HEK293 (cell line): Measurements from ENCODE around the gene FBXL13.

Source experiments
- CTCF ChIA-PET: fragments of 350-600 bp; formaldehyde crosslinking; extraction: SDS; loops from one replicate; lab custom pipeline; 2021; ENCODE audit warnings: antibody characterized with exemption; lab: Yijun Ruan, JAX
- POLR2A ChIA-PET: fragments of 300-600 bp; formaldehyde crosslinking; extraction: SDS; loops from one replicate; lab custom pipeline; 2020; ENCODE audit warnings: antibody characterized with exemption, inconsistent platforms; lab: Yijun Ruan, JAX
- H3K27ac ChIP-seq: fragments of 200-500 bp; sonication (Bioruptor generic); 2 replicates; pipeline ENCODE4 v1.5.1; 2014; ENCODE audit warnings: low read depth, low read length, control low read depth, inconsistent platforms; ENCODE audit errors: extremely low read depth
- H3K36me3 ChIP-seq, 2 experiments: fragments of 200-500 bp in 1 of 2; sonication (Bioruptor generic) in 1 of 2; 1 replicate in 1 of 2; 2 replicates in 1 of 2; pipeline ENCODE4 v1.5.1; 2014 to 2017; ENCODE audit warnings: inconsistent platforms in 2 of 2, low read length in 2 of 2; ENCODE audit not compliant: control insufficient read depth in 2 of 2, insufficient read depth in 1 of 2
- H3K4me1 ChIP-seq: fragments of 200-500 bp; sonication (Bioruptor generic); 2 replicates; pipeline ENCODE4 v1.5.1; 2014; ENCODE audit warnings: mild to moderate bottlenecking, low read length, inconsistent platforms; ENCODE audit not compliant: control insufficient read depth, insufficient read depth
- H3K4me3 ChIP-seq: 2 replicates; pipeline ENCODE4 v1.5.1; 2011; ENCODE audit warnings: low read depth, mild to moderate bottlenecking, control low read depth, low read length, moderate library complexity
- H3K9me3 ChIP-seq: fragments of 200-500 bp; sonication (Bioruptor generic); 2 replicates; pipeline ENCODE4 v1.5.1; 2014; ENCODE audit warnings: low read depth, low read length, inconsistent platforms; ENCODE audit not compliant: control insufficient read depth, insufficient read depth
- BCL6B ChIP-seq: fragments of 450-650 bp; formaldehyde crosslinking; IDR thresholded peaks from 2 replicates; pipeline ENCODE4 v1.5.1; 2017; ENCODE audit warnings: missing biosample characterization, missing genetic modification characterization
- HOXD13 ChIP-seq: sonication (generic); formaldehyde crosslinking; IDR thresholded peaks from 2 replicates; pipeline ENCODE4 v1.8.0; 2022; ENCODE audit warnings: missing genetic modification reagents, borderline replicate concordance
- INSM2 ChIP-seq: fragments of 450-650 bp; formaldehyde crosslinking; IDR thresholded peaks from 2 replicates; pipeline ENCODE4 v1.5.1; 2016; ENCODE audit warnings: missing biosample characterization, missing genetic modification characterization
- KLF10 ChIP-seq: fragments of 450-650 bp; IDR thresholded peaks from 2 replicates; pipeline ENCODE4 v1.5.1; 2018; ENCODE audit warnings: missing biosample characterization, mild to moderate bottlenecking, missing genetic modification characterization
- OSR2 ChIP-seq: fragments of 450-650 bp; formaldehyde crosslinking; IDR thresholded peaks from 2 replicates; pipeline ENCODE4 v1.5.1; 2016; ENCODE audit warnings: missing biosample characterization, missing genetic modification characterization
- PRDM10 ChIP-seq: fragments of 450-650 bp; formaldehyde crosslinking; IDR thresholded peaks from 2 replicates; pipeline ENCODE4 v1.5.1; 2016; ENCODE audit warnings: missing biosample characterization, missing genetic modification characterization
- SCRT2 ChIP-seq: fragments of 450-650 bp; formaldehyde crosslinking; IDR thresholded peaks from 2 replicates; pipeline ENCODE4 v1.5.1; 2016; ENCODE audit warnings: missing biosample characterization, missing genetic modification characterization
- ZBTB10 ChIP-seq: fragments of 450-650 bp; formaldehyde crosslinking; IDR thresholded peaks from 2 replicates; pipeline ENCODE4 v1.5.1; 2016; ENCODE audit warnings: missing biosample characterization, missing genetic modification characterization
- ZBTB44 ChIP-seq: fragments of 450-650 bp; IDR thresholded peaks from 2 replicates; pipeline ENCODE4 v1.5.1; 2018; ENCODE audit warnings: missing biosample characterization, mild to moderate bottlenecking, missing genetic modification characterization
- ZNF132 ChIP-seq: fragments of 450-650 bp; formaldehyde crosslinking; IDR thresholded peaks from 2 replicates; pipeline ENCODE4 v1.5.1; 2017; ENCODE audit warnings: missing biosample characterization, missing genetic modification characterization, borderline replicate concordance
- ZNF140 ChIP-seq: fragments of 450-650 bp; formaldehyde crosslinking; IDR thresholded peaks from 2 replicates; pipeline ENCODE4 v1.5.1; 2016; ENCODE audit warnings: missing biosample characterization, missing genetic modification characterization
- ZNF2 ChIP-seq: fragments of 450-650 bp; formaldehyde crosslinking; IDR thresholded peaks from 2 replicates; pipeline ENCODE4 v1.5.1; 2016; ENCODE audit warnings: missing biosample characterization, missing genetic modification characterization
- ZNF391 ChIP-seq: fragments of 450-650 bp; formaldehyde crosslinking; IDR thresholded peaks from 2 replicates; pipeline ENCODE4 v1.5.1; 2016; ENCODE audit warnings: low read depth, missing biosample characterization, missing genetic modification characterization, borderline replicate concordance
- ZNF423 ChIP-seq: fragments of 450-650 bp; formaldehyde crosslinking; IDR thresholded peaks from 2 replicates; pipeline ENCODE4 v1.5.1; 2016; ENCODE audit warnings: missing biosample characterization, missing genetic modification characterization
- ZNF488 ChIP-seq: fragments of 450-650 bp; formaldehyde crosslinking; IDR thresholded peaks from 2 replicates; pipeline ENCODE4 v1.5.1; 2016; ENCODE audit warnings: missing biosample characterization, missing genetic modification characterization
- ZNF510 ChIP-seq: fragments of 450-650 bp; formaldehyde crosslinking; IDR thresholded peaks from 2 replicates; pipeline ENCODE4 v1.5.1; 2018; ENCODE audit warnings: mild to moderate bottlenecking, missing genetic modification characterization, missing biosample characterization; ENCODE audit not compliant: insufficient replicate concordance
- ZNF580 ChIP-seq: fragments of 450-650 bp; formaldehyde crosslinking; IDR thresholded peaks from 2 replicates; pipeline ENCODE4 v1.5.1; 2016; ENCODE audit warnings: missing biosample characterization, missing genetic modification characterization
- ZNF610 ChIP-seq: fragments of 450-650 bp; formaldehyde crosslinking; IDR thresholded peaks from 2 replicates; pipeline ENCODE4 v1.5.1; 2016; ENCODE audit warnings: missing biosample characterization, missing genetic modification characterization, borderline replicate concordance
- ZNF645 ChIP-seq: fragments of 450-650 bp; formaldehyde crosslinking; IDR thresholded peaks from 2 replicates; pipeline ENCODE4; 2016; ENCODE audit warnings: missing biosample characterization, missing genetic modification characterization
- ZSCAN16 ChIP-seq: fragments of 450-650 bp; formaldehyde crosslinking; IDR thresholded peaks from 2 replicates; pipeline ENCODE4 v1.5.1; 2016; ENCODE audit warnings: missing biosample characterization, missing genetic modification characterization
- ZXDB ChIP-seq: fragments of 450-650 bp; formaldehyde crosslinking; IDR thresholded peaks from 2 replicates; pipeline ENCODE4 v1.5.1; 2016; ENCODE audit warnings: missing biosample characterization, missing genetic modification characterization

FBXL13 gene

GRCh38 chr7:102992938-102993717, 81.5 kb downstream of the FBXL13 start:
- H3K4me3 ChIP-seq, result no peak overlapping the region
- H3K27ac ChIP-seq, result peak overlapping the region; percentile 27
- CTCF ChIA-PET, result interaction anchor here (0.6 kb wide), 1 partner anchor 26 kb away, joined by 3 read pairs; no protein-coding TSS in a partner anchor
- no peaks in the 10 kb centered on the region for H3K9me3 ChIP-seq
- no peaks in the 10 kb centered on the region for H3K36me3 ChIP-seq
- POLR2A ChIA-PET, result interaction anchor here (0.5 kb wide), 1 partner anchor 69 kb away, joined by 7 read pairs; no protein-coding TSS in a partner anchor
- peaks cover 15% of the 10 kb centered on the region for H3K4me1 ChIP-seq
- TF ChIP-seq ZNF391 (tag by site-specific recombination), result 0 out of 2 replicates have a peak, but pooled peaks have one; percentile 50
- no peak for TF ChIP-seq ZNF510 (tag by site-specific recombination)
- peak; percentile 46; the same call in 1 of the 2 replicates for TF ChIP-seq ZNF2
- no peak for TF ChIP-seq SCRT2
- TF ChIP-seq ZSCAN16 (tag by site-specific recombination), result no peak
- peak; percentile 75 for TF ChIP-seq OSR2 (tag by site-specific recombination)
- no peak for TF ChIP-seq ZNF423 (tag by site-specific recombination)
- TF ChIP-seq ZBTB44 (tag by site-specific recombination), result peak; percentile 32; the same call in 1 of the 2 replicates
- TF ChIP-seq ZNF610, result no peak
- TF ChIP-seq BCL6B (tag by site-specific recombination), result peak; percentile 64; the same call in 1 of the 2 replicates
- no peak for TF ChIP-seq ZBTB10 (tag by site-specific recombination)
- 0 out of 2 replicates have a peak, but pooled peaks have one; percentile 45 for TF ChIP-seq ZNF488 (tag by site-specific recombination)
- TF ChIP-seq ZNF132 (tag by site-specific recombination), result no peak
- TF ChIP-seq ZNF140 (tag by site-specific recombination), result no peak
- peak; percentile 71 for TF ChIP-seq PRDM10 (tag by site-specific recombination)
- no peak for TF ChIP-seq ZNF645 (tag by site-specific recombination)
- peak; percentile 86 for TF ChIP-seq ZXDB (tag by site-specific recombination)
- TF ChIP-seq KLF10 (tag by site-specific recombination), result peak; percentile 73
- TF ChIP-seq HOXD13, result no peak
- 0 out of 2 replicates have a peak, but pooled peaks have one; percentile 28 for TF ChIP-seq ZNF580 (tag by site-specific recombination)
- peak; percentile 80 for TF ChIP-seq INSM2 (tag by site-specific recombination)
